ENCODE data around the gene CTXND1.

Gene CTXND1

GRCh38 chr15:80208758-80209734, 43.0 kb downstream of the CTXND1 start:
- DNase-seq (ENCODE audit: low read depth) = no peak

GRCh38 chr15:80207887-80208286, 44.1 kb downstream of the CTXND1 start:
- DNase-seq (ENCODE audit: low read depth) = no peak

- no peak for DNase-seq (ENCODE audit: low read depth)
Observed at GRCh38 chr15:80204231-80204630, 47.8 kb downstream of the CTXND1 start.

GRCh38 chr15:80203361-80203885, 48.6 kb downstream of the CTXND1 start:
- DNase-seq (ENCODE audit: low read depth) = no peak

GRCh38 chr15:80202641-80203360, 49.2 kb downstream of the CTXND1 start:
- no peak for DNase-seq (ENCODE audit: low read depth)

GRCh38 chr15:80202016-80202315, 50.0 kb downstream of the CTXND1 start:
- DNase-seq (ENCODE audit: low read depth) = no peak

GRCh38 chr15:80201256-80202015, 50.6 kb downstream of the CTXND1 start:
- no peak for DNase-seq (ENCODE audit: low read depth)

- no peak for DNase-seq (ENCODE audit: low read depth)
Observed at GRCh38 chr15:80199869-80200268, 52.1 kb downstream of the CTXND1 start.

- no peak for DNase-seq (ENCODE audit: low read depth)
Observed at GRCh38 chr15:80199366-80199765, 52.6 kb downstream of the CTXND1 start.

- no peak for DNase-seq (ENCODE audit: low read depth)
Observed at GRCh38 chr15:80194914-80195313, 57.1 kb downstream of the CTXND1 start.

GRCh38 chr15:80194186-80194585, 57.8 kb downstream of the CTXND1 start:
- no peak for DNase-seq (ENCODE audit: low read depth)

GRCh38 chr15:80191897-80192595, 60.0 kb downstream of the CTXND1 start:
- DNase-seq (ENCODE audit: low read depth) = no peak

- no peak for DNase-seq (ENCODE audit: low read depth)
Observed at GRCh38 chr15:80191198-80191597, 60.8 kb downstream of the CTXND1 start.

- DNase-seq (ENCODE audit: low read depth) = no peak
Observed at GRCh38 chr15:80188251-80188650, 63.8 kb downstream of the CTXND1 start.

GRCh38 chr15:80186597-80186996, 65.4 kb downstream of the CTXND1 start:
- no peak for DNase-seq (ENCODE audit: low read depth)

GRCh38 chr15:80186066-80186465, 65.9 kb downstream of the CTXND1 start:
- DNase-seq (ENCODE audit: low read depth) = no peak

- DNase-seq (ENCODE audit: low read depth) = no peak
Observed at GRCh38 chr15:80185152-80185551, 66.9 kb downstream of the CTXND1 start.

- DNase-seq (ENCODE audit: low read depth) = no peak
Observed at GRCh38 chr15:80184554-80184953, 67.5 kb downstream of the CTXND1 start.

GRCh38 chr15:80183886-80184285, 68.1 kb downstream of the CTXND1 start:
- DNase-seq (ENCODE audit: low read depth) = no peak

GRCh38 chr15:80183306-80183705, 68.7 kb downstream of the CTXND1 start:
- DNase-seq (ENCODE audit: low read depth) = no peak

GRCh38 chr15:80182611-80183261, 69.3 kb downstream of the CTXND1 start:
- peak; percentile 67 for DNase-seq (ENCODE audit: low read depth)
